Suprapubic skin (tissue), 4 donors: Measurements from ENCODE around the gene SMYD3.

Experiments used
- CTCF ChIP-seq, 2 donors: fragments of 200-600 bp in 1 of 2; fragments of 450-650 bp in 1 of 2; sonication (generic) in 1 of 2; IDR thresholded peaks; one replicate each; pipeline ENCODE4 v1.5.1; 2016 to 2019; ENCODE audit warnings: antibody characterized with exemption in 2 of 2, mild to moderate bottlenecking in 1 of 2, moderate library complexity in 1 of 2
- POLR2A ChIP-seq, 2 donors: fragments of 450-650 bp; IDR thresholded peaks; one replicate each; pipeline ENCODE4 v1.6.1; 2017; ENCODE audit warnings: antibody characterized with exemption in 2 of 2, mild to moderate bottlenecking in 2 of 2, moderate library complexity in 2 of 2
- POLR2AphosphoS5 ChIP-seq, 3 donors: sonication (generic); formaldehyde crosslinking; IDR thresholded peaks; one replicate each; pipeline ENCODE4 v1.6.1; 2017; ENCODE audit warnings: antibody characterized with exemption in 3 of 3

- no peak for TF ChIP-seq POLR2A (IDR thresholded peaks at IDR 0.05)
- no peak for TF ChIP-seq CTCF (IDR thresholded peaks at IDR 0.05)
- no peak for TF ChIP-seq POLR2AphosphoS5 (IDR thresholded peaks at IDR 0.05)
Observed at GRCh38 chr1:246527402-246528088, 20.5 kb upstream of the SMYD3 start.
